ENCODE results near the gene PEX11B.

DNA sequence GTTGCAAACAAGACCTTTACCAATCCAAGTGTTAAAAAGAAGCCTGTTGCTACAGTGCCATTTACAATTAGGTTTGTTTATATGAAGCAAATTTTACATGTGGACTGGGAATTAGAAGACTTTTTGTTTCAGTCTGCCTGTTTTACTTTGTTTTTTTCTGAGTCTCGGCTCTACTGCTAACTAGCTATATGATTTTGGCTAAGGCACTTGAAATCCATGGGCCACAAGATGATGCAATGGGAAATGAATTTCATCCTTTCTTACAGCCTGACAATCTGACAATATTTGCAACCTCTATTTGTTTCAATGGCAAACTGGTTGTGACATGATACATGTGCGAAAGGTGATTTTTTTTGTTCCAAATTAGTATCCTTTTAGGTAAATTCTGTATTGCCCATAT, 3.7 kb upstream of the PEX11B start:
- TF ChIP-seq, protein P1, sequence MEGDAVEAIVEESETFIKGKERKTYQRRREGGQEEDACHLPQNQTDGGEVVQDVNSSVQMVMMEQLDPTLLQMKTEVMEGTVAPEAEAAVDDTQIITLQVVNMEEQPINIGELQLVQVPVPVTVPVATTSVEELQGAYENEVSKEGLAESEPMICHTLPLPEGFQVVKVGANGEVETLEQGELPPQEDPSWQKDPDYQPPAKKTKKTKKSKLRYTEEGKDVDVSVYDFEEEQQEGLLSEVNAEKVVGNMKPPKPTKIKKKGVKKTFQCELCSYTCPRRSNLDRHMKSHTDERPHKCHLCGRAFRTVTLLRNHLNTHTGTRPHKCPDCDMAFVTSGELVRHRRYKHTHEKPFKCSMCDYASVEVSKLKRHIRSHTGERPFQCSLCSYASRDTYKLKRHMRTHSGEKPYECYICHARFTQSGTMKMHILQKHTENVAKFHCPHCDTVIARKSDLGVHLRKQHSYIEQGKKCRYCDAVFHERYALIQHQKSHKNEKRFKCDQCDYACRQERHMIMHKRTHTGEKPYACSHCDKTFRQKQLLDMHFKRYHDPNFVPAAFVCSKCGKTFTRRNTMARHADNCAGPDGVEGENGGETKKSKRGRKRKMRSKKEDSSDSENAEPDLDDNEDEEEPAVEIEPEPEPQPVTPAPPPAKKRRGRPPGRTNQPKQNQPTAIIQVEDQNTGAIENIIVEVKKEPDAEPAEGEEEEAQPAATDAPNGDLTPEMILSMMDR (IDR thresholded peaks at IDR 0.05; ENCODE audit: borderline replicate concordance, extremely low read depth, low read length, poor library complexity, severe bottlenecking), result no peak
- no peak for TF ChIP-seq EZH2 (IDR thresholded peaks at IDR 0.05; ENCODE audit: borderline replicate concordance, low read depth, low read length, severe bottlenecking)

Measured in DND-41 (cell line).